Measurements from ENCODE around the gene PSMG3.

The PSMG3 gene

GRCh38 chr7:1546909-1547776 lies 22.7 kb downstream of the PSMG3 start:
- H3K27ac ChIP-seq: peak overlapping the region; percentile 71
- no peak for TF ChIP-seq Cebpa-rat (IDR thresholded peaks at IDR 0.05)
- H4K20me1 ChIP-seq: peaks cover 38% of the 10 kb centered on the region
- H3K4me2 ChIP-seq: peak overlapping the region; percentile 80
- H3K27me3 ChIP-seq: no peaks in the 10 kb centered on the region
- H3K9ac ChIP-seq: no peak overlapping the region
- H3K4me1 ChIP-seq: peaks cover 73% of the 10 kb centered on the region
- peaks cover 26% of the 10 kb centered on the region for H3K36me3 ChIP-seq
- H3K4me3 ChIP-seq: no peak overlapping the region
- no peaks in the 10 kb centered on the region for H3K9me3 ChIP-seq

- peaks cover 74% of the 10 kb centered on the region for H3K4me1 ChIP-seq
- peak overlapping the region; percentile 71 for H3K27ac ChIP-seq
- no peak for TF ChIP-seq Cebpa-rat (IDR thresholded peaks at IDR 0.05)
- H3K4me2 ChIP-seq: peak overlapping the region; percentile 80
- no peaks in the 10 kb centered on the region for H3K27me3 ChIP-seq
- H3K9ac ChIP-seq: peak overlapping the region; percentile 32
- no peaks in the 10 kb centered on the region for H3K9me3 ChIP-seq
- no peak overlapping the region for H3K4me3 ChIP-seq
- H3K36me3 ChIP-seq: peaks cover 33% of the 10 kb centered on the region
- peaks cover 46% of the 10 kb centered on the region for H4K20me1 ChIP-seq
These were observed 23.4 kb downstream of the PSMG3 start for GRCh38 chr7:1546274-1546908.

- H3K4me3 ChIP-seq: no peak overlapping the region; the same call in 1 of the 2 replicates
- peak overlapping the region; percentile 71 for H3K27ac ChIP-seq
- peak overlapping the region; percentile 48 for H3K9ac ChIP-seq
- peak overlapping the region; percentile 80 for H3K4me2 ChIP-seq
- H3K9me3 ChIP-seq: no peaks in the 10 kb centered on the region
- no peaks in the 10 kb centered on the region for H3K27me3 ChIP-seq
- H4K20me1 ChIP-seq: peaks cover 53% of the 10 kb centered on the region
- no peak for TF ChIP-seq Cebpa-rat (IDR thresholded peaks at IDR 0.05)
- peaks cover 41% of the 10 kb centered on the region for H3K36me3 ChIP-seq
- peaks cover 82% of the 10 kb centered on the region for H3K4me1 ChIP-seq
These were observed 24.2 kb downstream of the PSMG3 start for GRCh38 chr7:1545417-1546246.

- H3K4me1 ChIP-seq: peaks cover 88% of the 10 kb centered on the region
- H3K36me3 ChIP-seq: peaks cover 47% of the 10 kb centered on the region
- peak overlapping the region; percentile 48; the same call in 1 of the 2 replicates for H3K9ac ChIP-seq
- H3K4me2 ChIP-seq: peak overlapping the region; percentile 80
- no peaks in the 10 kb centered on the region for H3K27me3 ChIP-seq
- no peaks in the 10 kb centered on the region for H3K9me3 ChIP-seq
- TF ChIP-seq Cebpa-rat (IDR thresholded peaks at IDR 0.05): no peak
- peak overlapping the region; percentile 71 for H3K27ac ChIP-seq
- no peak overlapping the region for H3K4me3 ChIP-seq
- H4K20me1 ChIP-seq: peaks cover 59% of the 10 kb centered on the region
These were observed 24.9 kb downstream of the PSMG3 start for GRCh38 chr7:1544896-1545416.

GRCh38 chr7:1544178-1544895 lies 25.5 kb downstream of the PSMG3 start:
- peak overlapping the region; percentile 48; the same call in 1 of the 2 replicates for H3K9ac ChIP-seq
- TF ChIP-seq Cebpa-rat (IDR thresholded peaks at IDR 0.05): no peak

GRCh38 chr7:1543826-1544177 lies 26.0 kb downstream of the PSMG3 start:
- peaks cover 99% of the 10 kb centered on the region for H3K4me1 ChIP-seq
- H3K27me3 ChIP-seq: no peaks in the 10 kb centered on the region
- H3K9me3 ChIP-seq: no peaks in the 10 kb centered on the region
- peaks cover 58% of the 10 kb centered on the region for H3K36me3 ChIP-seq
- peak overlapping the region; percentile 71 for H3K27ac ChIP-seq
- H3K4me3 ChIP-seq: no peak overlapping the region
- peak overlapping the region; percentile 80 for H3K4me2 ChIP-seq
- peak overlapping the region; percentile 48; the same call in 1 of the 2 replicates for H3K9ac ChIP-seq
- no peak for TF ChIP-seq Cebpa-rat (IDR thresholded peaks at IDR 0.05)
- peaks cover 71% of the 10 kb centered on the region for H4K20me1 ChIP-seq

More at GRCh38 chr7:1544178-1544895, 25.5 kb downstream of the PSMG3 start:
- Histone ChIP-seq H3K4me3 (no peak overlapping the region), H3K27me3 (no peaks in the 10 kb centered on the region), H3K36me3 (peaks cover 53% of the 10 kb centered on the region), H4K20me1 (peaks cover 66% of the 10 kb centered on the region), H3K4me1 (peaks cover 94% of the 10 kb centered on the region), H3K4me2 (peak overlapping the region; percentile 80), H3K9me3 (no peaks in the 10 kb centered on the region), H3K27ac (peak overlapping the region; percentile 71)

- Histone ChIP-seq H3K4me2 (peak overlapping the region; percentile 80), H3K9ac (peak overlapping the region; percentile 48; the same call in 1 of the 2 replicates), H4K20me1 (peaks cover 78% of the 10 kb centered on the region), H3K4me3 (no peak overlapping the region; the same call in 1 of the 2 replicates), H3K27me3 (no peaks in the 10 kb centered on the region), H3K4me1 (peaks cover 97% of the 10 kb centered on the region), H3K27ac (peak overlapping the region; percentile 35; the same call in 1 of the 2 replicates), H3K36me3 (peaks cover 62% of the 10 kb centered on the region), H3K9me3 (no peaks in the 10 kb centered on the region)
- TF ChIP-seq Cebpa-rat (IDR thresholded peaks at IDR 0.05): no peak
These were observed 26.7 kb downstream of the PSMG3 start for GRCh38 chr7:1542841-1543747.

- no peak for TF ChIP-seq Cebpa-rat (IDR thresholded peaks at IDR 0.05)
- H3K4me1 ChIP-seq: peaks cover 97% of the 10 kb centered on the region
- no peaks in the 10 kb centered on the region for H3K27me3 ChIP-seq
- peaks cover 70% of the 10 kb centered on the region for H3K36me3 ChIP-seq
- H3K4me3 ChIP-seq: no peak overlapping the region; the same call in 1 of the 2 replicates
- peak overlapping the region; percentile 48; the same call in 1 of the 2 replicates for H3K9ac ChIP-seq
- no peaks in the 10 kb centered on the region for H3K9me3 ChIP-seq
- peak overlapping the region; percentile 80 for H3K4me2 ChIP-seq
- H3K27ac ChIP-seq: 0 out of 2 replicates have a peak overlapping the region, but pooled peaks have one; percentile 59
- peaks cover 86% of the 10 kb centered on the region for H4K20me1 ChIP-seq
These were observed 27.5 kb downstream of the PSMG3 start for GRCh38 chr7:1542329-1542728.

Measured in BLaER1 (cell line).